Loucy (cell line): ENCODE results near the gene PPP1R16B.

Source experiments
- H2AFZ ChIP-seq: fragments of 200-600 bp; sonication (generic); 2 replicates; pipeline ENCODE4 v1.6.0; 2016; ENCODE audit warnings: antibody characterized with exemption, mild to moderate bottlenecking, low read length, moderate library complexity
- H3F3A ChIP-seq: fragments of 200-600 bp; 2 replicates; pipeline ENCODE4 v1.6.0; 2016; ENCODE audit warnings: antibody characterized with exemption, low read depth, mild to moderate bottlenecking
- H3K27me3 ChIP-seq: fragments of 200-600 bp; sonication (generic); 2 replicates; pipeline ENCODE4 v1.6.1; 2014; ENCODE audit warnings: low read length, mild to moderate bottlenecking; ENCODE audit not compliant: insufficient read depth, poor library complexity, severe bottlenecking
- H3K36me3 ChIP-seq: fragments of 200-600 bp; sonication (generic); 2 replicates; pipeline ENCODE4 v1.6.1; 2016; ENCODE audit warnings: low read length; ENCODE audit not compliant: insufficient read depth
- H3K4me1 ChIP-seq: fragments of 200-600 bp; sonication (generic); 2 replicates; pipeline ENCODE4 v1.5.1; 2014; ENCODE audit warnings: low read length, mild to moderate bottlenecking; ENCODE audit not compliant: insufficient read depth, poor library complexity, severe bottlenecking
- H3K4me2 ChIP-seq: fragments of 200-600 bp; sonication (generic); 2 replicates; pipeline ENCODE4 v1.6.0; 2014; ENCODE audit warnings: antibody characterized with exemption, low read length, low read depth, mild to moderate bottlenecking; ENCODE audit not compliant: poor library complexity, severe bottlenecking
- H3K4me3 ChIP-seq: fragments of 200-600 bp; sonication (generic); 2 replicates; pipeline ENCODE4 v1.5.1; 2014; ENCODE audit warnings: low read length, mild to moderate bottlenecking, mixed read lengths; ENCODE audit not compliant: poor library complexity, severe bottlenecking
- H3K79me2 ChIP-seq: fragments of 200-600 bp; sonication (generic); 2 replicates; pipeline ENCODE4 v1.6.1; 2014; ENCODE audit warnings: low read length; ENCODE audit not compliant: insufficient read depth
- H3K9ac ChIP-seq: fragments of 200-600 bp; sonication (generic); 2 replicates; pipeline ENCODE4 v1.6.0; 2014; ENCODE audit warnings: mild to moderate bottlenecking, low read depth, low read length, moderate library complexity; ENCODE audit not compliant: poor library complexity, severe bottlenecking
- H3K9me2 ChIP-seq: fragments of 200-600 bp; sonication (generic); replicated peaks from 2 replicates; pipeline ENCODE4 v1.6.1; 2016; ENCODE audit warnings: low read depth, low read length, mixed read lengths
- H3K9me3 ChIP-seq: fragments of 200-600 bp; sonication (generic); 2 replicates; pipeline ENCODE4 v1.6.1; 2014; ENCODE audit warnings: mild to moderate bottlenecking, antibody characterized with exemption, low read length, low read depth; ENCODE audit not compliant: insufficient read depth
- H4K20me1 ChIP-seq: fragments of 200-600 bp; sonication (generic); 2 replicates; pipeline ENCODE4 v1.6.0; 2014; ENCODE audit warnings: antibody characterized with exemption, low read length, mild to moderate bottlenecking; ENCODE audit not compliant: insufficient read depth, poor library complexity, severe bottlenecking
- CTCF ChIP-seq: fragments of 200-600 bp; sonication (generic); conservative IDR thresholded peaks from 2 replicates; pipeline ENCODE4 v1.5.1; 2014; ENCODE audit warnings: mild to moderate bottlenecking, antibody characterized with exemption, low read length
- EZH2phosphoT487 ChIP-seq: fragments of 200-600 bp; IDR thresholded peaks from 2 replicates; pipeline ENCODE4 v1.6.1; 2018; ENCODE audit warnings: antibody characterized with exemption, mild to moderate bottlenecking, moderate library complexity, borderline replicate concordance

Gene PPP1R16B

DNA sequence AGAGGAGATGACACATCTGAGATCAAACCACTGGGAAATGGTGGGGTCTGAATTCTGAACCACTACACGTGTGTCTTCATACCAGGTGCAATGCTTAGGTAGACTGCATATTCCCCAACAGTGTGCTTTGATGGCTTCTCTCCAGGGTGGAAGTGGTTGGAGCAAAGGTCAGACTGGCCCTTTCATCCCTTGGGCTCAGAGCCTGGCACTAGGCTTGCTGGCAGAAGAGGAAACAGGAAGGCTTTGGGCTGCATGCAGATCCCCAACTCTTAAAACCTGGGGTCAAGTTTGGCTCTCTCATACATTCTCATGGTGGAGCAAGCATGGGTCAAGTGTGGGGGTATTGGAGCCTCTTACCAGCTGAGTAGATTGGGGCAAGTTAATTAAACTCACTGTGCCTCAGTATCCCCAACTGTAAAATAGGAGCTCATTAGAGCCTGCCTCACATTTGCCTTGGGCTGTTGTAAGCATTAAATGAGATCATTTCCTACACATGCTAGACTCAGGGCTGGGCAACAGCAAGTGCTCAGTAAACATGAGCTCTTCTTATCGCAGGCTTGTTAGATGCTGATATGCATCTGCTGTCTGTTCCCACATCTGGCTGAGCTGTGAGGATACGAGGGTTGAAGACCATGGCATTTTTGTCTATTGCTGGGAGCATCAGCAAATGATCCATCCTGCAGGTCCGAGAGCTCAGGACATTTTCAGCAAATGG is 69.1 kb downstream of the PPP1R16B start:
- Histone ChIP-seq H4K20me1 (no peaks in the 10 kb centered on the region), H3K9ac (peak overlapping the region; percentile 51), H2AFZ (peak overlapping the region; percentile 33; the same call in 1 of the 2 replicates), H3K4me2 (peak overlapping the region; percentile 95), H3K27me3 (no peaks in the 10 kb centered on the region), H3K4me3 (peak overlapping the region; percentile 70), H3K36me3 (no peaks in the 10 kb centered on the region), H3K79me2 (peaks cover 30% of the 10 kb centered on the region), H3K9me3 (no peaks in the 10 kb centered on the region), H3K4me1 (peaks cover 38% of the 10 kb centered on the region), H3F3A (peaks cover 15% of the 10 kb centered on the region; the same call in 1 of the 2 replicates), H3K9me2 (no peaks in the 10 kb centered on the region)
- TF ChIP-seq EZH2phosphoT487 (no peak), CTCF (no peak)

DNA sequence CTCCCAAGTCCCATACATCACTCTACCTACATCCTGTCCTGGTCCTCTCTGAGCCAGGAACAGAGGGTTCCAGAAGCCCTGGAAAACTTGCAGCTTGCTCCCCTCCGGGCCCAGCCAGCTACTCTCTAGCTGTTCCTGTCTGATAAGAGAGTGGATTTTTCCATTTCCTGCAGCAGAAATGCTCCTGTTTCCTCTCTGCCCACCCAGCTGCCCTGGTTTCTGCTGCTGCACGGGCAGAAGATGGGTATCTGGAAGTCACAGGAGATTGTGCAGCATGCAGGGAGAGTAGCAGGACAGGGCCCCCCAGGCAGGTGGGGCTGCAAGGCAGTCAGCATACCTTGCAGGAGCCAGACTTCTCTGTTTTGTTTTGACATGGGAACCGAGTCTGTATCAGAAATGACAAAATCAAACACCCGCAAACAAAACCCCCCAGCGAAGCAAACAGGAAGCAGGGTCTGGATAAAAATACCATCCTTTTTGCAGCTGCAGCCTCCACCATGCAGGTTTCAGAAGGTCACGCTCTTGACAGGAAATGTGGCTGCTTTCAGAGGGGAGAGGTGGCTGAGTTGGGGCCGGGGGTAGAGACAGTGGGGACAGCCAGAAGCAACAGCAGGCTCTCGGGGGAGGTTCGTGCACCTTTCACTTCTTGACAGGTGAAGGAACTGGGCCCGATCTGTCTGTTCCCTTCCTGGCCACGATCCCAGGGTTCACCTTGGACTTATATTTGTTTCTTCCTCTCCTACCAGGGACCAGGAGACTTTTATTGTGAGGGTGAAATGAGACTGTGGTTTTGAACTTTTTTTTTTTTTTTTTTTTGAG is 69.9 kb downstream of the PPP1R16B start:
- peak overlapping the region; percentile 95 for H3K4me2 ChIP-seq
- peaks cover 38% of the 10 kb centered on the region for H3K4me1 ChIP-seq
- no peaks in the 10 kb centered on the region for H3K27me3 ChIP-seq
- peaks cover 15% of the 10 kb centered on the region; the same call in 1 of the 2 replicates for H3F3A ChIP-seq
- peak overlapping the region; percentile 70 for H3K4me3 ChIP-seq
- no peaks in the 10 kb centered on the region for H3K36me3 ChIP-seq
- peak overlapping the region; percentile 33 for H2AFZ ChIP-seq
- H3K79me2 ChIP-seq: peaks cover 30% of the 10 kb centered on the region
- H3K9ac ChIP-seq: peak overlapping the region; percentile 51
- no peaks in the 10 kb centered on the region for H3K9me2 ChIP-seq
- no peaks in the 10 kb centered on the region for H4K20me1 ChIP-seq
- no peaks in the 10 kb centered on the region for H3K9me3 ChIP-seq
- no peak for TF ChIP-seq CTCF

DNA sequence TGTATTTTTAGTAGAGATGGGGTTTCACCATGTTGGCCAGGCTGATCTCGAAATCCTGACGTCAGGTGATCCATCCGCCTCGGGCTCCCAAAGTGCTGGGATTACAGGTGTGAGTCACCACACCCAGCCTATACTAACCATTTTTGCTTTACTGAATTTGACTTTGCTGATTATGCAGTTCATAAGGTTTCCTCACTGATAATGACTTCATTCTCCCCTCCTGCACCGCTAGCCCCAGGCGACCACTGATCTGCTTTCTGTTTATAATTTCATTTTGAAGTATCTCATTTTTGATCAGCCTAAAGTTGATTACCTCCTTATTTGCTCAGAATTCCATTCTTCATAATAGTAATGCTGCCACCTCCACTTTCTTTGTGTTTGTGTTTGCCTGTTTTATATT is 72.0 kb downstream of the PPP1R16B start:
- no peaks in the 10 kb centered on the region for H3K9me2 ChIP-seq
- H3K27me3 ChIP-seq: no peaks in the 10 kb centered on the region
- H3K9me3 ChIP-seq: no peaks in the 10 kb centered on the region
- H2AFZ ChIP-seq: no peak overlapping the region
- H3K4me1 ChIP-seq: peaks cover 50% of the 10 kb centered on the region
- peaks cover 45% of the 10 kb centered on the region for H3K79me2 ChIP-seq
- peaks cover 2% of the 10 kb centered on the region for H4K20me1 ChIP-seq
- H3F3A ChIP-seq: peaks cover 15% of the 10 kb centered on the region; the same call in 1 of the 2 replicates
- TF ChIP-seq CTCF (no peak), EZH2phosphoT487 (no peak)
- H3K9ac ChIP-seq: no peak overlapping the region
- no peak overlapping the region for H3K4me3 ChIP-seq
- no peak overlapping the region for H3K4me2 ChIP-seq
- no peaks in the 10 kb centered on the region for H3K36me3 ChIP-seq
